ENCODE measurements around the gene LRCH1. TPM values are rescaled to one million over a fixed set of nuclear protein-coding genes. Genes with fewer than 3 reads are reported as not detected.
A peak's percentile ranks its signal among the peaks of the same experiment; 100 is the strongest.

The LRCH1 gene
- total RNA-seq, 2 experiments from 2014 or later, result 16.9 to 18.1 TPM

- no peak overlapping the region for H3K27ac Mint-ChIP-seq
- DNase-seq, result no peak
- H3K36me3 Mint-ChIP-seq, result no peaks in the 10 kb centered on the region
- H3K4me3 Mint-ChIP-seq, result no peak overlapping the region
- H3K9me3 Mint-ChIP-seq, result no peaks in the 10 kb centered on the region
- H3K27me3 Mint-ChIP-seq, result no peaks in the 10 kb centered on the region
- H3K4me1 Mint-ChIP-seq, result peaks cover 15% of the 10 kb centered on the region
Observed at GRCh38 chr13:46526740-46527139, 26.2 kb upstream of the LRCH1 start.

- no peaks in the 10 kb centered on the region for H3K27me3 Mint-ChIP-seq
Observed at GRCh38 chr13:46527237-46527636, 25.7 kb upstream of the LRCH1 start.

GRCh38 chr13:46529216-46529919, 23.6 kb upstream of the LRCH1 start:
- H3K4me3 Mint-ChIP-seq, result no peak overlapping the region
- no peaks in the 10 kb centered on the region for H3K9me3 Mint-ChIP-seq
- no peak for DNase-seq
- no peaks in the 10 kb centered on the region for H3K36me3 Mint-ChIP-seq
- H3K4me1 Mint-ChIP-seq, result peaks cover 15% of the 10 kb centered on the region
- H3K27me3 Mint-ChIP-seq, result no peaks in the 10 kb centered on the region
- H3K27ac Mint-ChIP-seq, result peak overlapping the region; percentile 0

More at GRCh38 chr13:46527237-46527636, 25.7 kb upstream of the LRCH1 start:
- no peaks in the 10 kb centered on the region for H3K36me3 Mint-ChIP-seq
- H3K27ac Mint-ChIP-seq, result no peak overlapping the region
- H3K4me3 Mint-ChIP-seq, result no peak overlapping the region
- DNase-seq, result no peak
- peaks cover 15% of the 10 kb centered on the region for H3K4me1 Mint-ChIP-seq
- H3K9me3 Mint-ChIP-seq, result no peaks in the 10 kb centered on the region

DNA sequence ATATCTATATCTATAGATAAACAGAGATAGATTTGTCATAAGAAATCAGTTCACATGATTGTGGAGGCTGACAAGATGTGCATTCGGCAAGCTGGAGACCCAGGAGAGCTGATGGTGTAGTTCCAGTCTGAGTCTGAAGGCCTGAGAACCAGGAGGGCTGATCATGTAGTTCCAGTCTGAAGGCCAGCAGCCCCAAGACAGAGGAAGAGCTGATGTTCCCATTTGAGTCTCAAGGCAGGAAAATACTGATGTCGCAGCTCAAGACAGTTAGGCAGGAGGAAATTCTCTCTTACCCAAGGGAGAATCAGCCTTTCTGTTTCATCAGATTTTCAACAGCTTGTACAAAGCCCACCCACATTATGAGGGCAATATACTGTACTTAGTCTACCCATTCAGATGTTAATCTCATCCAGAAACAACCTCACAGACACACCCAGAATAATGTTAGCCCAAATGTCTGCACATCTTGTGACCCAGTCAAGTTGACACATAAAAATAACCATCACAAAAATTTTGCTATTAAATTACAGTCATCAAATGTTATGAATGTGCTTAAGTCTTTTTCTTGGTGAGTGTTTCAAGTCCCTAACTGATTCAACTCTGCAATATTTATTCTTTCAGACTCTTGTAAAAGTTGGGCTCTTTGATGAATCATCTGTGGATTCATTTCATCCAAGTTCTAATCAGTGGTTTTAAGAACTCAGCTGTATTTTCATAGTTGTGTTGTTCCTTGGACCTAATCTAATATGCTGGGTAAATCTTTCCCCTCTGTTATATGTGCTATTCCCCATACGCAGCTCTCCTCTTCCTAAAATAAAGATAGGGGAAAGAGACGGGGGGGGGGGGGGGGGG, 22.7 kb upstream of the LRCH1 start:
- H3K9me3 Mint-ChIP-seq, result no peaks in the 10 kb centered on the region
- DNase-seq, result no peak
- H3K27me3 Mint-ChIP-seq, result no peaks in the 10 kb centered on the region
- peaks cover 15% of the 10 kb centered on the region for H3K4me1 Mint-ChIP-seq
- H3K4me3 Mint-ChIP-seq, result no peak overlapping the region
- no peak overlapping the region for H3K27ac Mint-ChIP-seq
- no peaks in the 10 kb centered on the region for H3K36me3 Mint-ChIP-seq

GRCh38 chr13:46531953-46532352, 21.0 kb upstream of the LRCH1 start:
- DNase-seq, result no peak
- H3K4me1 Mint-ChIP-seq, result peaks cover 15% of the 10 kb centered on the region
- H3K27ac Mint-ChIP-seq, result no peak overlapping the region
- H3K4me3 Mint-ChIP-seq, result no peak overlapping the region
- H3K27me3 Mint-ChIP-seq, result no peaks in the 10 kb centered on the region
- no peaks in the 10 kb centered on the region for H3K9me3 Mint-ChIP-seq
- no peaks in the 10 kb centered on the region for H3K36me3 Mint-ChIP-seq

DNA sequence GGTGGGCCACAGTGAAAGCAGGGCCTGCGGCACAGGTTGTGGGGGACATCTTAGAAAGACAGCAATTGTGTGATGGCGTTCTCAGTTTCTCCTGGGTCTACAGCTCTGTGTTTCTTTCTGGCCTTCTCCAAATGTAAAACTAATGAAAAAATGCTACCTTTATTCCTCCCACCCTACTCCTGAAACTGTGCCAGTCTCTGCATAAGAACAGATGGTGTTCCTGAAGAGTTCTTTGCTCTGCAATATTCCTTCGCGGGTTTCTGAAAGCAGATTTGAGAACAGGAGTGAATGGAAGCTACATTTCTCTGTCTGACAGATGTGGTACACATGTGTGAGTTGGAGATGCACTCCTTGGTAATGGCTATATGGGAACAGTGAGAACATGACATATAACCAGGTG, 18.0 kb upstream of the LRCH1 start:
- Mint-ChIP-seq H3K9me3 (no peaks in the 10 kb centered on the region), H3K4me1 (peaks cover 11% of the 10 kb centered on the region), H3K27me3 (no peaks in the 10 kb centered on the region), H3K27ac (no peak overlapping the region), H3K4me3 (no peak overlapping the region), H3K36me3 (no peaks in the 10 kb centered on the region)
- no peak for DNase-seq

GRCh38 chr13:46535825-46536224, 17.1 kb upstream of the LRCH1 start:
- Mint-ChIP-seq H3K27me3 (no peaks in the 10 kb centered on the region), H3K36me3 (no peaks in the 10 kb centered on the region), H3K4me1 (peaks cover 4% of the 10 kb centered on the region), H3K27ac (no peak overlapping the region), H3K4me3 (no peak overlapping the region), H3K9me3 (no peaks in the 10 kb centered on the region)
- no peak for DNase-seq

GRCh38 chr13:46536341-46536740, 16.6 kb upstream of the LRCH1 start:
- Mint-ChIP-seq H3K27ac (no peak overlapping the region), H3K4me3 (no peak overlapping the region), H3K4me1 (peaks cover 2% of the 10 kb centered on the region), H3K27me3 (no peaks in the 10 kb centered on the region), H3K36me3 (no peaks in the 10 kb centered on the region), H3K9me3 (no peaks in the 10 kb centered on the region)
- DNase-seq, result no peak

DNA sequence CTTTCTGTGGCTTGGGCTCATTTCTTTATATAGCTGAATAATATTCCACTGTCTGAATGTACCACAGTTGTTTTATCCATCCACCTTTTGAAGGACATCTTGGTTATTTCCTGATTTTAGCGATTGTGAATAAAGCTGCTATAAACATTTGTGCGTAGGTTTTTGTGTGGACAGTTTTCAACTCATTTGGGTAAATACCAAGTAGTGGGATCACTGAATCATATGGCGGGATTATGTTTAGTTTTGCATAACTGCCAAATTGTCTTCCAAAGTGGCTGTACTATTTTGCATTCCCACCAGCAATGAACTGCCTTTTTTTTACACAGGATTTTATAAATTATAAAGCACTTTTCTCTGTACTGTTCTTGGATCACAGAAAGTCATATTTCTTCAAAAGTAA, 13.7 kb upstream of the LRCH1 start:
- H3K27me3 Mint-ChIP-seq, result no peaks in the 10 kb centered on the region
- DNase-seq, result no peak
- no peak overlapping the region for H3K4me3 Mint-ChIP-seq
- H3K27ac Mint-ChIP-seq, result no peak overlapping the region
- H3K4me1 Mint-ChIP-seq, result peaks cover 5% of the 10 kb centered on the region
- H3K9me3 Mint-ChIP-seq, result no peaks in the 10 kb centered on the region
- no peaks in the 10 kb centered on the region for H3K36me3 Mint-ChIP-seq

GRCh38 chr13:46541210-46541609, 11.8 kb upstream of the LRCH1 start:
- no peak for DNase-seq
- Mint-ChIP-seq H3K9me3 (no peaks in the 10 kb centered on the region), H3K4me1 (peaks cover 5% of the 10 kb centered on the region), H3K4me3 (no peak overlapping the region), H3K36me3 (no peaks in the 10 kb centered on the region), H3K27me3 (no peaks in the 10 kb centered on the region), H3K27ac (no peak overlapping the region)

- Mint-ChIP-seq H3K4me1 (peaks cover 5% of the 10 kb centered on the region), H3K9me3 (no peaks in the 10 kb centered on the region), H3K36me3 (no peaks in the 10 kb centered on the region), H3K4me3 (no peak overlapping the region), H3K27me3 (no peaks in the 10 kb centered on the region), H3K27ac (no peak overlapping the region)
- no peak for DNase-seq
Observed at GRCh38 chr13:46542833-46543232, 10.1 kb upstream of the LRCH1 start.

- no peak for DNase-seq
- Mint-ChIP-seq H3K9me3 (no peaks in the 10 kb centered on the region), H3K4me1 (peaks cover 5% of the 10 kb centered on the region), H3K27me3 (no peaks in the 10 kb centered on the region), H3K36me3 (no peaks in the 10 kb centered on the region), H3K4me3 (no peak overlapping the region), H3K27ac (no peak overlapping the region)
Observed at GRCh38 chr13:46543287-46543686, 9.7 kb upstream of the LRCH1 start.

GRCh38 chr13:46544208-46544607, 8.8 kb upstream of the LRCH1 start:
- peaks cover 4% of the 10 kb centered on the region for H3K27me3 Mint-ChIP-seq
- H3K36me3 Mint-ChIP-seq, result no peaks in the 10 kb centered on the region
- H3K27ac Mint-ChIP-seq, result no peak overlapping the region
- DNase-seq, result no peak
- no peak overlapping the region for H3K4me3 Mint-ChIP-seq
- peaks cover 5% of the 10 kb centered on the region for H3K4me1 Mint-ChIP-seq
- no peaks in the 10 kb centered on the region for H3K9me3 Mint-ChIP-seq

DNA sequence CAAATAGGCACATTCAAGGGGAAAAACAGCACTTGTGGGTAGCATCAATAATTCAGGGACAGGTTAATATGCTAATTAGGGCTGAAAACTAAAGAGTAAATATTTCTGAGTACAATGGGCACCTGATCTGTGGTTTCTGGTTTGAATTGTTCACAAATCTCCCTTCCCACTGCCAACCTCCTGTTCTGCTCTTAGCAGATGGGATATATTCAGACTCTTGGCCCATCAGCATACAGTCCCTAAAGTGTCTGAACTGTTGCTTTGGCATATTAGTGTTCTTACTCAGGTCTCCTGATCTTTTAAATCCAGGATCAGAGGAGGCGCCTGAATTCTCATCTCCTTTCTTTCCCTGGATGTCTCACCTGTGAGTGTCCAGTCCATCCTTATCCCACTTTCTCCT, 8.2 kb upstream of the LRCH1 start:
- Mint-ChIP-seq H3K4me1 (peaks cover 5% of the 10 kb centered on the region), H3K9me3 (no peaks in the 10 kb centered on the region), H3K27me3 (peaks cover 6% of the 10 kb centered on the region), H3K36me3 (no peaks in the 10 kb centered on the region), H3K4me3 (no peak overlapping the region), H3K27ac (no peak overlapping the region)
- no peak for DNase-seq

DNA sequence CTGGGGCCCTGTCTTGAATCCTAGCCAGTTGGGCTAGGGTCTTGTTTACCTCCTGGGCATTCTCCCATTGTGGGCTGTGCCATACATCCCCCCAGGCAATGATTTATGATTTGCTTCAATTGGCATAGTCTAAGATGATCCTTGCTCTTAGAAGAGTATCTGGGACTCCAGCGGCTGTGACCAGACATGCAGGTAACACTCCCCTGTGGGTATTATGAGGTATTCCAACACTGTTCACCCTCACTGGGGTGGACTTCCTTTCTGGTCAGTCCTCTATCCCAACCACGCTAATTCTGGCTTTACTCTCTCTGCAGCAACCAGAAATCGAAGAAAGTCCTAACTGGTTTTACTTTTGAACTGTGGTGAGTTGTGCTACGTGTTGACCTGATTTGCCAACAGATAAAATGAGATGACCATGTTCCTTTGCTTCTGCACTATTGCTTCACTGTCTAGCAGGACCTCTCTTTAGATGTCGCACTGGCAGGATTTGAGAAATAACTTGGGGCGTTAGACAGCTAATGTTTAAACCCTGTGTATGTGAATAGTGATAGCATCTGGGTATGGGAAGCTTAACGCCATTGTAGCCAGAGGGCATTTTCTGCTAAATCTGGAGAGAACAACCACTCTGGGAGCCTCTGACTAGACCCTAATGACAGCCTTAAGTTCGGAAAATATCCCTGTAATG, 6.7 kb upstream of the LRCH1 start:
- H3K4me3 Mint-ChIP-seq, result no peak overlapping the region
- H3K4me1 Mint-ChIP-seq, result peaks cover 6% of the 10 kb centered on the region
- DNase-seq, result no peak
- no peak overlapping the region for H3K27ac Mint-ChIP-seq
- peaks cover 6% of the 10 kb centered on the region for H3K27me3 Mint-ChIP-seq
- no peaks in the 10 kb centered on the region for H3K36me3 Mint-ChIP-seq
- no peaks in the 10 kb centered on the region for H3K9me3 Mint-ChIP-seq
